Activated CD8-positive, alpha-beta T cell treated with anti-CD3 and anti-CD28 coated beads for 36 hours (primary cell): ENCODE measurements around the gene CEP57L1. TPM values are rescaled to one million over a fixed set of nuclear protein-coding genes. Genes with fewer than 3 reads are reported as not detected.

Experiments
- ATAC-seq: fragments of 200-7000 bp; cut with Tn5 transposase; one replicate; pipeline ENCODE4 v1.10.0; 2021; ENCODE audit warnings: mild to moderate bottlenecking, moderate library complexity
- CTCF ChIA-PET: fragments of 350-600 bp; sonication (Branson Sonifier 250); formaldehyde crosslinking; loops from one replicate; lab custom pipeline; 2021; ENCODE audit warnings: antibody characterized with exemption; lab: Charles Lee
- POLR2A ChIA-PET: fragments of 350-600 bp; sonication (Branson Sonifier 250); formaldehyde crosslinking; loops from one replicate; lab custom pipeline; 2021; ENCODE audit warnings: antibody characterized with exemption; lab: Charles Lee
- DNase-seq: peaks from one replicate; pipeline ENCODE4 v3.0.0-alpha.2; 2020
- H3K27ac Mint-ChIP-seq: one replicate; pipeline ENCODE4 v1.8.0; 2021; ENCODE audit warnings: mild to moderate bottlenecking, mixed read lengths
- H3K27me3 Mint-ChIP-seq: one replicate; pipeline ENCODE4 v1.8.0; 2021; ENCODE audit warnings: mixed read lengths
- H3K36me3 Mint-ChIP-seq: one replicate; pipeline ENCODE4 v1.8.0; 2021; ENCODE audit warnings: low read depth, mixed read lengths
- H3K4me1 Mint-ChIP-seq: one replicate; pipeline ENCODE4 v1.8.0; 2021; ENCODE audit warnings: low read depth, mixed read lengths
- H3K4me3 Mint-ChIP-seq: one replicate; pipeline ENCODE4 v1.8.0; 2021; ENCODE audit warnings: mild to moderate bottlenecking, moderate library complexity, mixed read lengths
- H3K9me3 Mint-ChIP-seq: one replicate; pipeline ENCODE4 v1.8.0; 2021; ENCODE audit warnings: mixed read lengths
- intact Hi-C: fragments of 100-400 bp; cut with micrococcal nuclease; formaldehyde crosslinking; loops from one replicate; pipeline ENCODE4 v1.10.0; 2022
- total RNA-seq, 2 experiments: library from RNA; stranded (reverse); gene quantifications; one replicate each; pipeline ENCODE4 v1.2.3, GENCODE V29; 2021
- TF ChIP-seq, protein P1 (sequence below): fragments of 200-600 bp; IDR thresholded peaks from one replicate; pipeline ENCODE4 v1.8.0; 2022; ENCODE audit warnings: antibody characterized with exemption, mild to moderate bottlenecking

Gene CEP57L1
- total RNA-seq, 2 experiments from 2014 or later, result 25.0 to 25.8 TPM

DNA sequence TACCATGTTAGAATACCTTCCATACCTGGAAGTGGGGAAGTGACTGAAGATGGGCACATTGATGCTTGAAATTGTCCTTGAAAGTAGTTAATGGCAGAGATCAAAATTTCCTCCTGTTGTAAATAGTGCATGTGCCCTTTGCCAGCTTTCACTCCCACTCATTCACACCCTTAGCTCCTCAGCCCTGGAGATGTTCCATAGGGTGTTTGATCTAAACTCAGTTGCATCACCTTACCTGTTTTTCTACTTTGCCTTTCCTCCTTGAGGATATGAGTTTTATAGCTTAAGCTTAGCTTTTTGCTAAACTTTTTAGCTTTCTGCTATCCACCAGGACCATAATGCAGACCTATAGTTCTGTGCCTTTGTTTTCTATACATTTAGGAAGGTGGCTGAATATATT is 69.0 kb downstream of the CEP57L1 start:
- intact Hi-C loops, result no loop called here
- no peaks in the 10 kb centered on the region for H3K9me3 Mint-ChIP-seq
- POLR2A ChIA-PET, result no interaction called here

DNA sequence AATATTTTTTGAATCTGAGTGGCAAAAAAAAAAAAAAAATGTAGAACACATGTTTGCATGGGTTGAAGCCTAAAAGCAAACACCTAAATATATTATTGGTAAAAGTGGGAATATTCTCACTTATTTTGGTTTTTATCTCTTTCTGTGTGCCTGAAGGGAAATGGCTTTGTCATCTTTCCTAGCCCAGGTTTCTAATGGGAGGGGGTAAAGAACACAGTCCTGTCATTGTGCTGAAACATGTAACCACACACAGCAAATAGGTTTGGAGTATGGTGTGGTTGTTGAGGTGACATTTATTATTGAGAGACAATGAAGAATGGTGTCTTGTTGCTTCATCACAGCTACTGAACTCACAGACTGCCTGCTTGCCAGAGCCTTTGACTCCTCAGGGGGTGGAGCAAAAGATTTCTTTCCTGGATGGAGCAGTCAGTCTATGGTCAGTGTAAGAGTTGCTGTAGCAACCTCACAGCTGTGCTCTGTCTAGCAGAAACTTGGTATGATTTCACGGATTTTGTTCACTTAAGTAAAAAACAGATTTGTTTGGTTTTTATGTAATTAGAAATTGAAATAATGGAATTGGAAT is 70.2 kb downstream of the CEP57L1 start:
- POLR2A ChIA-PET, result no interaction called here
- H3K4me1 Mint-ChIP-seq, result no peaks in the 10 kb centered on the region
- ATAC-seq (no peak), DNase-seq (no peak)
- CTCF ChIA-PET, result interaction anchor here (1.0 kb wide), 1 partner anchor 16 kb away, joined by 3 read pairs; no protein-coding TSS in a partner anchor
- no peaks in the 10 kb centered on the region for H3K9me3 Mint-ChIP-seq
- TF ChIP-seq, protein P1, sequence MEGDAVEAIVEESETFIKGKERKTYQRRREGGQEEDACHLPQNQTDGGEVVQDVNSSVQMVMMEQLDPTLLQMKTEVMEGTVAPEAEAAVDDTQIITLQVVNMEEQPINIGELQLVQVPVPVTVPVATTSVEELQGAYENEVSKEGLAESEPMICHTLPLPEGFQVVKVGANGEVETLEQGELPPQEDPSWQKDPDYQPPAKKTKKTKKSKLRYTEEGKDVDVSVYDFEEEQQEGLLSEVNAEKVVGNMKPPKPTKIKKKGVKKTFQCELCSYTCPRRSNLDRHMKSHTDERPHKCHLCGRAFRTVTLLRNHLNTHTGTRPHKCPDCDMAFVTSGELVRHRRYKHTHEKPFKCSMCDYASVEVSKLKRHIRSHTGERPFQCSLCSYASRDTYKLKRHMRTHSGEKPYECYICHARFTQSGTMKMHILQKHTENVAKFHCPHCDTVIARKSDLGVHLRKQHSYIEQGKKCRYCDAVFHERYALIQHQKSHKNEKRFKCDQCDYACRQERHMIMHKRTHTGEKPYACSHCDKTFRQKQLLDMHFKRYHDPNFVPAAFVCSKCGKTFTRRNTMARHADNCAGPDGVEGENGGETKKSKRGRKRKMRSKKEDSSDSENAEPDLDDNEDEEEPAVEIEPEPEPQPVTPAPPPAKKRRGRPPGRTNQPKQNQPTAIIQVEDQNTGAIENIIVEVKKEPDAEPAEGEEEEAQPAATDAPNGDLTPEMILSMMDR, result no peak
- intact Hi-C loops, result no loop called here
- peaks cover 4% of the 10 kb centered on the region for H3K36me3 Mint-ChIP-seq
- H3K27me3 Mint-ChIP-seq, result no peaks in the 10 kb centered on the region
- H3K27ac Mint-ChIP-seq, result no peak overlapping the region
- H3K4me3 Mint-ChIP-seq, result no peak overlapping the region

More for the DNA sequence above, 69.0 kb downstream of the CEP57L1 start:
- no peaks in the 10 kb centered on the region for H3K4me1 Mint-ChIP-seq
- H3K27me3 Mint-ChIP-seq, result no peaks in the 10 kb centered on the region
- peaks cover 5% of the 10 kb centered on the region for H3K36me3 Mint-ChIP-seq
- CTCF ChIA-PET, result interaction anchor here (1.1 kb wide), 1 partner anchor 218 kb away, joined by 3 read pairs; the partner anchor contains the start of gene CD164
- DNase-seq (no peak), ATAC-seq (no peak)
- TF ChIP-seq, protein P1, result no peak
- no peak overlapping the region for H3K27ac Mint-ChIP-seq
- no peak overlapping the region for H3K4me3 Mint-ChIP-seq

DNA sequence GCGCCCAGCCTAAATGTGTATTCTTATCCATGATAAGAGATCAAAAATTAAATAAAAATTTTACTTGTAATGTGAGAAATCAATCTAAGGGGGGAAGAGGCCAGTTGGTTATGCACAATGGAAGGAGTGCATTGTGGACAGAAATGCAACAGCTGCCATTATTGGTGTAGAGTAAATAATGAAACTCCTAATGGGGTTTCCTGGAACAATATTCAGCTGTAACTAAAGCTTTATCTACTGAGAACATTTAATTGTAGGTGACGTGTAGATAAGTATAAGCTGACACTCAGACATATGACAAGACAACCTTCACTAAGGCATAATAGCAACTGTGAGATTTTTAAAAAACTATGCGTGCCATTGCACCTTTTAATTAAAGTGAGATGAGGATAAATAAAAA is 71.4 kb downstream of the CEP57L1 start:
- H3K36me3 Mint-ChIP-seq, result peaks cover 4% of the 10 kb centered on the region
- no peak for ATAC-seq
- DNase-seq, result no peak
- intact Hi-C loops, result no loop called here
- ChIA-PET CTCF (interaction anchor here (1.0 kb wide), 1 partner anchor 15 kb away, joined by 3 read pairs; no protein-coding TSS in a partner anchor), POLR2A (no interaction called here)
- no peaks in the 10 kb centered on the region for H3K27me3 Mint-ChIP-seq
- no peaks in the 10 kb centered on the region for H3K4me1 Mint-ChIP-seq
- H3K4me3 Mint-ChIP-seq, result no peak overlapping the region
- no peak overlapping the region for H3K27ac Mint-ChIP-seq
- H3K9me3 Mint-ChIP-seq, result no peaks in the 10 kb centered on the region
- TF ChIP-seq, protein P1, result no peak

DNA sequence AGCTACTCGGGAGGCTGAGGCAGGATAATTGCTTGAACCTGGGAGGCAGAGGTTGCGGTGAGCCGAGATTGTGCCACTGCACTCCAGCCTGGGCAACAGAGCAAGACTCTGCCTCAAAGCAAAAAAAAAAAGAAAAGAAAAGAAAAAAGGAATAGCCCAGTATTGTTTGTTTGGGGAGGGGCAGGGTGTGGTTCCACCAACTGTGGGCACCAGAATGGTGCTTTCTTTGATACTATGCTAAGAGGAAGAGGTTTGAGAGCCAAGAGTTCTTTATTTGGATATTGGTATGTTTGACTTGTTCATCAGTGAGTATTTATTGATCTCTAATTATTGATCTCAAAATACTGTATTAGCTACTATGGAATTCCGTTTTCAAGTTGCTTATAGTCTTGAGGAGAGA is 72.3 kb downstream of the CEP57L1 start:
- DNase-seq (no peak), ATAC-seq (no peak)
- TF ChIP-seq, protein P1, result no peak
- no peaks in the 10 kb centered on the region for H3K4me1 Mint-ChIP-seq
- ChIA-PET CTCF (no interaction called here), POLR2A (no interaction called here)
- no peak overlapping the region for H3K27ac Mint-ChIP-seq
- H3K9me3 Mint-ChIP-seq, result no peaks in the 10 kb centered on the region
- H3K4me3 Mint-ChIP-seq, result no peak overlapping the region
- no peaks in the 10 kb centered on the region for H3K27me3 Mint-ChIP-seq
- peaks cover 4% of the 10 kb centered on the region for H3K36me3 Mint-ChIP-seq
- intact Hi-C loops, result no loop called here

DNA sequence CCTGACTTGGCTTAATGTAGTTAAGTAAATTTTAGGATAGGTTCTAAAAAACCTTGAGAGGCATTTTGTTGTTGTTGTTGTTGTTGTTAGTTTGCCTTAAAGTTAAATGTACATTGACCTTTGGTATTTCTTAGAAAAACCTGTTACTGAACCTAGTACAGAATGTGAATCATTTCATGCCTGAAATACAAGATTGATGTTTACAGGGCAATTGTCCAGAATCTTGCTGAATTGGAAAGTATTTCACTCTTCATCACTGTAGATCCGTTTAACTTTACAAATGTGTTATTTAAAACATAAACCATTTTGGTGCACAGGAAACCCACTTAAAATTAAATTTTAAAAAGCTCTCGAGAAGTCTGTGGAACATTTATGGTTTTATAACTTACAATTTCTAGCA is 75.0 kb downstream of the CEP57L1 start:
- TF ChIP-seq, protein P1, result no peak
- POLR2A ChIA-PET, result no interaction called here
- Mint-ChIP-seq H3K9me3 (no peaks in the 10 kb centered on the region), H3K4me1 (no peaks in the 10 kb centered on the region), H3K27me3 (peaks cover 4% of the 10 kb centered on the region), H3K27ac (no peak overlapping the region), H3K36me3 (no peaks in the 10 kb centered on the region), H3K4me3 (no peak overlapping the region)
- DNase-seq (no peak), ATAC-seq (no peak)
- CTCF ChIA-PET, result interaction anchor here (0.6 to 2.4 kb wide), 2 partner anchors 17 to 68 kb away, joined by 3 to 6 read pairs; no protein-coding TSS in a partner anchor
- intact Hi-C loops, result no loop called here
